Activated T-cell treated with anti-CD3 and anti-CD28 coated beads for 48 hours (primary cell): ENCODE data around the gene SHC3.

ENCODE experiments used
- DNase-seq: peaks from one replicate; pipeline ENCODE4 v3.0.0-alpha.2; 2020; ENCODE audit warnings: low read depth

SHC3 gene

GRCh38 chr9:89107406-89107805 lies 71.2 kb downstream of the SHC3 start:
- no peak for DNase-seq

GRCh38 chr9:89106224-89106851 lies 72.3 kb downstream of the SHC3 start:
- DNase-seq: no peak

- DNase-seq: no peak
Observed at GRCh38 chr9:89104821-89105220, 73.8 kb downstream of the SHC3 start.

- no peak for DNase-seq
Observed at GRCh38 chr9:89097219-89097618, 81.4 kb downstream of the SHC3 start.

- no peak for DNase-seq
Observed at GRCh38 chr9:89096807-89097206, 81.8 kb downstream of the SHC3 start.

GRCh38 chr9:89095761-89096528 lies 82.7 kb downstream of the SHC3 start:
- no peak for DNase-seq

- no peak for DNase-seq
Observed at GRCh38 chr9:89093201-89093975, 85.2 kb downstream of the SHC3 start.

GRCh38 chr9:89089176-89089575 lies 89.4 kb downstream of the SHC3 start:
- DNase-seq: no peak

- DNase-seq: no peak
Observed at GRCh38 chr9:89083626-89084025, 95.0 kb downstream of the SHC3 start.

GRCh38 chr9:89080193-89080592 lies 98.4 kb downstream of the SHC3 start:
- no peak for DNase-seq

- DNase-seq: no peak
Observed at GRCh38 chr9:89079391-89079790, 99.2 kb downstream of the SHC3 start.

- DNase-seq: no peak
Observed at GRCh38 chr9:89078860-89079259, 99.8 kb downstream of the SHC3 start.

GRCh38 chr9:89078421-89078820 lies 100.2 kb downstream of the SHC3 start:
- DNase-seq: no peak

GRCh38 chr9:89077519-89077918 lies 101.1 kb downstream of the SHC3 start:
- no peak for DNase-seq

GRCh38 chr9:89073397-89073796 lies 105.2 kb downstream of the SHC3 start:
- no peak for DNase-seq

GRCh38 chr9:89071591-89071990 lies 107.0 kb downstream of the SHC3 start:
- DNase-seq: no peak

- DNase-seq: no peak
Observed at GRCh38 chr9:89066835-89067234, 111.8 kb downstream of the SHC3 start.

GRCh38 chr9:89065921-89066320 lies 112.7 kb downstream of the SHC3 start:
- no peak for DNase-seq

- DNase-seq: no peak
Observed at GRCh38 chr9:89060790-89061189, 117.8 kb downstream of the SHC3 start.

GRCh38 chr9:89059925-89060506 lies 118.6 kb downstream of the SHC3 start:
- no peak for DNase-seq

- no peak for DNase-seq
Observed at GRCh38 chr9:89058906-89059305, 119.7 kb downstream of the SHC3 start.

GRCh38 chr9:89054865-89055495 lies 123.6 kb downstream of the SHC3 start:
- DNase-seq: no peak
